HG03460 (cell line): ENCODE measurements around the gene KIAA1755.

Experiments used
- ATAC-seq: cut with Tn5 transposase; IDR thresholded peaks from one replicate; pipeline ENCODE4 v1.9.1; 2021; ENCODE audit not compliant: unreplicated experiment

Gene KIAA1755

GRCh38 chr20:38222231-38222922 is 38.2 kb downstream of the KIAA1755 start:
- no peak for ATAC-seq

DNA sequence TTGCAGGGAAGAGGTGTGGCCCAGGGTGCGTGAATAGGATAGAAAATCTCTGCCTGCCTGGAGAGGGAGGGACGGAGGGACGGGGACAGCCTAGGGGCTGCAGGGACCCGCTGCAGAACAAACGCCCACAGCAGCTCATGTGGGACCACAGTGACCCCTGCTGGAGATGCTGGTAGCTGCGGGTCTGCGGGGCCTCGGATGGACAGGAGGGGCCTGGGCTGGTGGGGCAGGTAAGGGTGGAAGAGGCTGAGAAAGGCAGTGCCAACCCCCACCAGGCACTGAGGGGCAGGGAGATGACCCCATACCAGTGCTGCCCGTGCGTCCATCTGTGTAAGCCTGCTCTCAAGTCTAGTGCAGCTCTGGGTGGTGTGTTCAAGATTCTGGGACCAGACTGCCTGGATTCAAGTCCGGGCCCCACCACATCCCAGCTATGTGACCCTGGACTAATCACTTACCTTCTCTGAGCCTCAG is 39.4 kb downstream of the KIAA1755 start:
- no peak for ATAC-seq

DNA sequence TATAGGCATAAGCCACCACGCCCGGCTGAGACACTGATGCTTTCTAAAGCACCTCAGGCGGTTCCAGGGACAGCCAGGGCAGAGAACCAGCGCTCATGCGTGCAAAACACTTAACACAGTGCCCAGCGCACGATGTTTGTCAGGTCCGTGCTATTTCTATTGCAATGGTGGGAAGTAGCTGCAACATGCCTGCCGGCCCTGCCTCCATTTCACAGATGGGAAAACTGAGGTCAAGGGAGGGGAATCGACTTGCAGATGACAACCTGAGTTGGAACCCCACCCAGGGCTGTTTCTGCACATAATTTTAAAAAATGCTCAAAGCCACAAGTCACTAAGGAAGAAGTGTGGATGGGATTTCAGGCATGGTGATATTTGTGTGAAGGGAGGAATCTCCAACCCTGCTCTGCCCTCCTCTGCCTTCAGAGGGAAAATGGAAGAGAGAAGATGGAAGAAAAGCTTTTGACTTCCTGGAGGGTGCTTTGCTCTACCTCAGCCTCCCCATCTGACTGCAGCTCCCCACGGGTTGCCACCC is 39.9 kb downstream of the KIAA1755 start:
- no peak for ATAC-seq

DNA sequence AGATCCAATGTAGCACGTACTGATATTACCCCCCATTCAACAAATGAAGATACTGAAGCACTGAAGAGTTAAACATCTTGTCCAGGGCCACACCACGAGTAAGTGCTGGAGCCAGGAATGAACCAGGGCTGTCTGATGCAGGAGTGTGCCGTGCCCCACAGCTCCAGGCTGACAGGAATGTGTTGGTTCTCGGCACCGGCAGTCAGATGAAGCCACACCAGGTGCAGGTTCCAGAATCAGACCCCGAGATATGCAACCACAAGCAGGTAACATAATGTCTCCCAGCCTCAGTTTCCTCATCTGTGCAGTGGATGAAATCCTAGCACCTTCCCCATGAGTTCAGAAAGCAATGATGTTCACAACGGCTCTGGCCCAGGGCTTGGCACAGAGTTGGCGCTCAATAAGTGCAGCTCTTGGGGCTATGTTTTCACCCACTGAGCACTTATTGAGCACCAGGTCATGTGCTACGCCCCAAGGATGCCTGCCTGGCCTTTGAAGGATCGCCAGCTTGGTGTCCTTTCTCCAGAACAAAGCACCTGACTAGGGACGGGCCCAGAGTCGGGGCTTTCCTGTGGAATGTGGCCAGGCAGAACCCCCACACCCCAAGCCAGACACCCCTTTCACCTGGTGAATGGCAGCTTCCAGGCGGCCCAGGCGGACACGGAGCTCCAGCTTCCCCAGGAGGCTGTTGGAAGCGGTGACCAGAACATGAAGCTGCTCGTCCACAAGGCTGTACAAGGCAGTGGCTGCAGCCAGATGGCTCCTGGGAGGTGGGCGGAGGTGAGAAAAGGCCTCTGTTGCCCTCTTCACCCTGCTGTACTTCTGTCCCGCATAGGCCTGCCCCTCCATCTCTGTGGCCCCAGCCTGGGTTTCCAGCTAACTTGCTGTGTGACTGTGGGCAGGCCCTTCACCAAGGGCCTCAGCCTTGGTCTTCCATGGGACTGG is 41.3 kb downstream of the KIAA1755 start:
- no peak for ATAC-seq

DNA sequence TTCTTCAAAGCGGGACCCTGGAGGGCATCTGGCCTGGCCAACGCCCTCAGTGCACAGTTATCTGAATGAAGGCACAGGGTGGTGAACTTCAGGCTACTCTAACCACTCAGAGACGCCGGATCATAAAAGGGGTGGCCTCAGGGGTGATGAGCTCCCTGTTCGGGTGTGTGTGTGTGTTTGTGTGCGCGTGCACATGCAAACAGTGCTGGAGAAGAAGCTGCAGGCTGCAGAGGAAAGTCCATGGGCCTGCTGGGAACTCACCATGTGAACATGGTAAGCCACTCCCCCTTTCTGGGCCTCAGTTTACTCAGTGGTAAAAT is 42.0 kb downstream of the KIAA1755 start:
- ATAC-seq: no peak

- ATAC-seq: no peak
Observed at GRCh38 chr20:38217791-38218565, 42.6 kb downstream of the KIAA1755 start.

DNA sequence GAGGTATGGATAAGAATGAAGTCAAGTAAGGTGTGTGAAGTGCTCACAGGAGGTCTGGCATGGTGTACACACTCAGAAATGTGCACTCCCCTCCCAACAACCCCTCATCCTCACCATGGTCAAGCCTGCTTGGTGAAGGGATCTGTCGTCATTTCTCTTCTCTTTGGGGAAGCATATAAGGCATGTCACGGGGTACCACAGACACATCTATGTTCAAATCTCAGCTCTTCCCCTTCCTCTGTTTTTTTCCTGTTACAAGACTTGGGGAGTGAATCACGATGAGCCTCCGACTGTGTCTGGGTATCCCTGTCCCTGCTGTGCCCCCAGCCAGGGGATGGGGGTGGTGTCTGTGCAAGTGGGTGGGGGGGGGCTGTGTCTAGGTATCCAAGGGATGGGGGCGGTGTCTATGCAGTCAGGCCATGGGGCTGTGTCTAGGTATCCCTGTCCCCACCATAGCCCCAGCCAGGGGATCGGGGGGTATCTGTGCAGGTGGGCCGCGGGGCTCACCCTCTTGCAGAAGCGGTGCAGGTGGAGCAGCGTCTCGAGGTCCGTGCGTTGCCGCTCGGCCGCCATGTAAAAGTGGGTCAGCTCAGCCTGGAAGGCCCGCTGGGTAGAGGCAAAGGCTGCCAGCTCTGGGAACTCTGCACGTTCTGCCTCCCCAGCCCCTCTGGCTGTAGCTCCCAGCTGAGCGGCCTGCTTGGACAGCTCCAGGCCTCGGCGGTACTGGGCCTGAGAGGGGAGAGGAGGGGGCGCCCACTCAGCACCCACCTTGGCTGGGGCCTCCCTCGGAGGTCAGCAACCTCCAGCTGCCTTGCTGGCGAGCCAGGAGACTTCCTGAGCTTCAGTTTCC is 43.6 kb downstream of the KIAA1755 start:
- no peak for ATAC-seq

DNA sequence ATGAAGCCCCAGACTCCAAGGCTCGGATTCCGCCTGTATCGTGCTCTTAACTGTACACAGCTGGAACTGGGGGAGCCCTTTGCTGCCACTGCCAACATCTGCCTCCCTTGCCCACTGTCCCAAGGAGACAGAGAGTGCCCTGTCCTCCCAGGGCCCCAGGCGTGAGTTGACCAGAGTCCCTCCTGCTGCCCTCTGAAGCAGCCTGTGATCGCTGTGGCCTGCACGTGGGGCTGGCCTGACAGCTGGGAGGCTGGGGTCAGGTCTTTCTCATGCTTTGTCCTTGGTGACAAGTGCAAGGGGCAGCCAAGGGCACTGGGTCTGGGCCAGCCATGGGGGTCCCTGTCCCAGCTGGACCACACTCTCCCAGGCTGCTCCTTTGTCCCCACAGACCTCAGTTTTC is 44.3 kb downstream of the KIAA1755 start:
- no peak for ATAC-seq

DNA sequence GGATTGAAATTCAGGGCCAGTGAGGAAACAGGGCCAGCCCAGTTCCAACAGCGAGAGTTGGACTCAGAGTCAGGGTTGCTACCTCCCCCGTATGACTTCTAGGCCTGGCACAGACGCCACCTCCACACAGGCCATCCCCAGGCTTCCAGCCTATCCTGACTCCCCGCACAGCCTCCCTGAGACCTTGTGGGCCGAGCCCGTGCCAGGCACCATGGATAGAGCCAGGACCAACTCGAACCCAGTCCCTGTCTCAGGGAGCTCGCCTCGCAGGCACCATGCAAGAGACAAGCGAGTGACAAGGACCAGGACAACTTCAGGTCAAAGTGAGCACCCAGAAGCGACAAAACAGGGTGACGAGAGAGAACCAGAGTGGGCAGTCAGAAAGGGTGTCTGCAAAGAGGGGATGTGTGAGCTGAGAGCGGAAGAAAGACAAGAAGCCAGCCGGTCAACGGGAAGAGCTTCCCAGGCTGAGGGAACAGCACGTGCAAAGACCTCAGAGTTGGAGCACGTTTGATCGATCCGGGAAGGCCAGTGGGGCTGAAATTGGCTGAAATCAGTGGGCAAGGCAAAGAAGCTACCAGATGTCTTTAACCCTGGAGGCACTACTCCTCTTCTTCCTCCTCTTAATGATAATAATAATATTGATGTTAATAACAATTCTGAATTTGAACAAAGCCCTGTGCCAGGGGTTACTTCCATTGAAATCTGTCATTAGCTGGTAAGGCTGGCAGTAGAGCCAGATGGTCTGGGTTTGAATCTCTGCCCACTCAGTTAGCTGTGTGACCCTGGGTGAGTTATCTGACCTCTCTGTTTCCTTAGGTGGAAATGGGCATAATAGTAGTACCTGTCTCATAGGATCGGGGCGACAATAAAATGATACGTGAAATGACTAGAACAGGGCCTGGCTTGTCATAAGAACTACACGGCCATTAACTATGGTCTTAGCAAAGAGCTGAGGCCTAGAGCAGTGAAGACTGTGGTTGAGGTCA is 45.0 kb downstream of the KIAA1755 start:
- ATAC-seq: no peak

- no peak for ATAC-seq
Observed at GRCh38 chr20:38214256-38215193, 46.0 kb downstream of the KIAA1755 start.

DNA sequence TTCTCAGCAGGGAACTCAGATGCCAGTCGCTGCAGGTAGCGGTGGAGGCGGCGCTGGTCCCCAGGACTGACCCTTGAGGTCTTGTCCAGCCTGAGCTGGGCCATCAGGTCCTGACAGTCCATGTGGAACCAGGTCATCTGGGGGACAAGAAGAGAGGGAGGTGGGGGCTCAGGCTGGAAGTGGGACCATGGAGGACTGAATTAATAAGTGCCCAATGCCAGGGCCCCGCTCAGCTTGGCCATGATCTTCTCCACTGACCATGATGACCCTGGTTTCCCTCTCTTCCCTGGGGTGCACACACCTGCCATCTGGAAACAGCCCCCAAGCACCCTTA is 47.0 kb downstream of the KIAA1755 start:
- no peak for ATAC-seq

DNA sequence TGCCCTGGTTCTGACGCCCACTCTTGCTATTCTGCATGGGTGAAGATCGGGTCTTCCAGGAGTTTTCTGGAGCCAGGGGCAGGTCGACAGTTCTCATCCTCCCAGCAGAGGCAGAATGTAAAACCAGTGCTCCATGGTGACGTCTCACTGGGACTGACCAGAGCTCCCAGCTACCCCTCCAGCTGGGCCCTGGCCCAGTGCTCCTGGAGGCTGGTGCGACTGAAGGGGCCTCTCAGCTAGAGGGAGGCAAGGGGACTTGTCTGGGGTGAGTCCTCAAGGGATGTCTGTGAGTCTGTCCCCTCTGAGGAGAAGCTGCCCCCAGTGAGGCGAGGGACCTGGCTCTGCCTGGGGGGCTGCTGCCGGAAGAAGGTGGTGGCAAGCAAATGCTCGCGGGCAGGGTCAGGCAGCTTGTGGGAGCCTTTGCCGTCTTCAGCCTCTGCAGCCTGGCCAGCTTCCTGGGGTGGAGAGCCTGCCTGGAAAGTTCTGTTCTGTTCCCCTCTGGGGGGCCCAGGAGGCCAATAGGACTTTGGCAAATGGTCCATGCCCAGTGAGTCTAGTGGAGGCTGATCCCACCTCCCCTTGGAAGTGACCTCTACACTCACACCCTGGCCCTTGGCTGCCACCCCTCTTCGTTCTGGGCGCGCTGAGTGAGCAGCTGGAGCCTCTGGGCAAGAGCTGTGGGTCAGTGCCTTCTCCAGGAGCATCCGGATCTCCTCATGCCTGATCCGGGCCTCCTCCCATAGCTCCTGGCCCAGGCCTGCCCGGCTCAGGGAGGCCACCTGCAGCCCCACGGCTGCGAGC is 47.5 kb downstream of the KIAA1755 start:
- no peak for ATAC-seq

DNA sequence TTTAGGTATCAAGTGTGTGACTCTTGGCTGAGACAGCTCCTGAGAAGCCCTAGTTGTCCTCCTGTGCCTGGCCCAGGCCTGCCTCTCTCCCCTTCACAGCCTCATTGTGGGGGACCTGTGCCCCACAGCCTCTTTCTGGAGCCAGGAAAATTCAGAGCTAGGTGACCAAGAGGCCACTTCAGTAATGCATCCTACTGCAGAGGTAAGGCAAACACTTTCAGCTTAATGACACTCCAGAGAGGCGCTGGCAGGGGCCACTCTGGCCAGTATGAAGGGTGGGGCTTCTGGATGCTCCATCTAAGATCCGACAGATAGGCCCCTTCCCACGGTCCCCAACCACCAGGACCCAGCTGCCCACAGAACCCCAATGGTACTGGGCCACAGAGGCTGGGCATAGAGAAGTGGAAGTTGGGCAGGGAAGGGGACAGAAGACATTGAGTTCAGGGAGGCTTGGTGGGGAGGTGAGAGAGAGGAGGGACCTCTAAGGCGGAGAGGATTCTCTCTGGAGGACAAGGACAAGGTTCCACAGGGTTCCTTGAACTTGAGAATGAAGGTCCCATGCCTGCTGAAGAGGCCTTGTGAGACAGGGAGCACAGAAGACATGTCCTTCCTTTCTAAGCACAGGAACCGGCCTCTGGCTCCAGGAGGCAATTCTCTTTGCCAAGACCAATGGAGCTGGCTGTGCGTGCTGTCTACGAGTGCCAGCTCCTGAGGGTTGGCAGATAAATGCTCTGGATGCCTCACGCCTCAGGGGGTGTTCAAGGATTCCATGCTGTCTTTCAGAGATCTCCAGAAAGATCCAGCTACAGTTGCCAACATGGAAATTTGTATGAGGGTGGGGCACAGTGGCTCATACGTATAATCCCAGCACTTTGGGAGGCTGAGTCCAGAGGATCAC is 49.1 kb downstream of the KIAA1755 start:
- no peak for ATAC-seq

- ATAC-seq: no peak
Observed at GRCh38 chr20:38210741-38211140, 49.8 kb downstream of the KIAA1755 start.

- ATAC-seq: no peak
Observed at GRCh38 chr20:38209736-38210405, 50.7 kb downstream of the KIAA1755 start.
